NCI-H748 (cell line): Measurements from ENCODE around the gene GALNT12.

Experiments used
- DNase-seq: peaks from one replicate; lab custom pipeline; 2025; ENCODE audit not compliant: unreplicated experiment; lab: John Stamatoyannopoulos, UW

Gene GALNT12

GRCh38 chr9:98830554-98830953 lies 23.1 kb downstream of the GALNT12 start:
- DNase-seq = no peak

GRCh38 chr9:98831696-98832095 lies 24.2 kb downstream of the GALNT12 start:
- no peak for DNase-seq

- no peak for DNase-seq
Measured at GRCh38 chr9:98832768-98833089, 25.3 kb downstream of the GALNT12 start.

- no peak for DNase-seq
Measured at GRCh38 chr9:98833090-98833956, 25.9 kb downstream of the GALNT12 start.

- no peak for DNase-seq
Measured at GRCh38 chr9:98834386-98834785, 26.9 kb downstream of the GALNT12 start.

GRCh38 chr9:98836206-98836605 lies 28.7 kb downstream of the GALNT12 start:
- no peak for DNase-seq

GRCh38 chr9:98837516-98837915 lies 30.0 kb downstream of the GALNT12 start:
- DNase-seq = no peak

- no peak for DNase-seq
Measured at GRCh38 chr9:98838155-98838867, 30.8 kb downstream of the GALNT12 start.

- no peak for DNase-seq
Measured at GRCh38 chr9:98838868-98839565, 31.5 kb downstream of the GALNT12 start.

GRCh38 chr9:98839724-98840123 lies 32.3 kb downstream of the GALNT12 start:
- no peak for DNase-seq

- DNase-seq = no peak
Measured at GRCh38 chr9:98842510-98842909, 35.0 kb downstream of the GALNT12 start.

GRCh38 chr9:98846081-98846480 lies 38.6 kb downstream of the GALNT12 start:
- no peak for DNase-seq

GRCh38 chr9:98846879-98847278 lies 39.4 kb downstream of the GALNT12 start:
- no peak for DNase-seq

- peak; percentile 91 for DNase-seq
Measured at GRCh38 chr9:98848450-98849149, 41.1 kb downstream of the GALNT12 start.

GRCh38 chr9:98849563-98849962 lies 42.1 kb downstream of the GALNT12 start:
- DNase-seq = no peak

- DNase-seq = no peak
Measured at GRCh38 chr9:98850851-98851729, 43.6 kb downstream of the GALNT12 start.

- no peak for DNase-seq
Measured at GRCh38 chr9:98851730-98852459, 44.4 kb downstream of the GALNT12 start.

GRCh38 chr9:98852460-98852734 lies 44.9 kb downstream of the GALNT12 start:
- no peak for DNase-seq

GRCh38 chr9:98852961-98853360 lies 45.5 kb downstream of the GALNT12 start:
- DNase-seq = no peak

- DNase-seq = no peak
Measured at GRCh38 chr9:98854266-98854665, 46.8 kb downstream of the GALNT12 start.
